ENCODE results near the gene EVC2.

EVC2 gene

DNA sequence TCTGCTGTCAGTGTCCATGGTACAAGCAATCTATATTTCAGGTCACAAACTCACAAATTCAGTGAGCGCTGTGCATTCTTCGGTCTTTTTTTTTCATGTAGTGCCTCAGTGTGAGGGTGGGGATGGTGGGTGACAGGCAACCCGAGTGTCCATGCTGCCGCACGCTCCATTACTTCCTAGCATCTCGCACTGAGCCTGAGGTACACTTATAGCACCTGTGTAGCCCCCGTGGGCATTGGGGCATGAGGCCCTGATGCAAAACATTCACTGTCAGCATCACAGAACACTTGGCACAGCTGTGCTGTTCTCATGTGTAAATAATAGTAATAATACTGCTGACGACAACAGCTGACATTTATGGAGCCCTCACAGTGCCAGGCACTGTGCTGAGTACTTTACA lies 31.6 kb downstream of the EVC2 start:
- no peak for DNase-seq (ENCODE audit: low read depth in 1 of 2, low spot score in 1 of 2)
- in situ Hi-C loops (cut with HindIII; ENCODE audit: low pct_unique_long_range_greater_than_20kb, low sequenced_read_pairs) = no loop called here
- no peak for TF ChIP-seq JUND (IDR thresholded peaks at IDR 0.05; ENCODE audit: low read depth)

DNA sequence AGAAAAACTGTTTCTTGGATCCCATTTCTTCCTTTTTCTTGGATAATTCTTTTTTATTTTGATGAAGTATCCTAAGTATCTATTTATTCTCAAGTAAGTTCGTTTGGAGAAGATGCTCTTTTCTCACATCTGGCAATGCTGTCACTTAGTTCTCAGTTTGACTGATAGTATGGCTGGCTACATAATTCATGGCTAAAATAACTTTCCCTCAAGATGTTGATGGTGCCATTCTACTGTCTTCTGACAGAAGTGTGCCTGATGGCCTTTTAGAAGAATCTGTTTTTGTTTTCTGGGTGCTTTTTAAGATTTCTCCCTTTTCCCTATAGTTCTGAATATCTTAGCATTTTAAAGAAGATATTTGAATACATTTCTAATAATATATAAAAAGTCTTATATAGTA lies 41.6 kb downstream of the EVC2 start:
- DNase-seq (ENCODE audit: low read depth in 1 of 2, low spot score in 1 of 2) = no peak
- in situ Hi-C loops (cut with HindIII; ENCODE audit: low pct_unique_long_range_greater_than_20kb, low sequenced_read_pairs) = no loop called here
- TF ChIP-seq JUND (IDR thresholded peaks at IDR 0.05; ENCODE audit: low read depth) = no peak

DNA sequence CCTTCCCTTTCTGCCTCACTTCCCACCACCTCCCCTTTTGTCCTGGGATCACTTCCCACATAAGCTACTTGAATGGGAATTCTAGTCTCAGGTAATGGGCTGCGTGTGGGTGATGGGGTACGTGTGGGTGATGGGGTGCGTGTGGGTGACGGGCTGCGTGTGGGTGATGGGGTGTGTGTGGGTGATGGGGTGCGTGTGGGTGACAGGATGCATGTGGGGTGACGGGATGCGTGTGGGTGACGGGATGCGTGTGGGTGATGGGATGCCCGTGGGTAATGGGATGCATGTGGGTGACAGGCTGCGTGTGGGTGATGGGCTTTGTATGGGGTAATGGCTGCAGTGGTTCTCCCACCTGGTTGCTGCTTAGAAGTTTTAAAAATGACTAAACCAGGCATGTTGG lies 43.6 kb downstream of the EVC2 start:
- in situ Hi-C loops (cut with HindIII; ENCODE audit: low pct_unique_long_range_greater_than_20kb, low sequenced_read_pairs) = no loop called here
- TF ChIP-seq JUND (IDR thresholded peaks at IDR 0.05; ENCODE audit: low read depth) = no peak
- no peak for DNase-seq (ENCODE audit: low read depth in 1 of 2, low spot score in 1 of 2)

DNA sequence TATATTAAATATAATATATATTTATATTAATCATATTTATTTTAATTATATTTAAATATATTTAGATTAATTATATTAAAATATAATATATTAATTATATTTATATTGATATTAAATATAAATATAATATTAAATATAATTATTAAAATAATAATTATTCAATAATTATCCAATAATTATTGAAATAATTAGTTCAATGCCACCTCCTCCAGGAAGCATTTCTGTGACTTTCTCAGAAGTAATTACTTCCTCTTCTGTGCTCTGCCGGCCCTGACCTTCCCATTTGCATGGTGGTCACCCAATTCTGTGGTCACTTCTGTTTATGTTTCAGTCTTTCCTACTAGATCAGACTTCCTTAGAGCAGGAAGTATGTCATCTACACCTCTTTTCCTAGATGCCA lies 45.8 kb downstream of the EVC2 start:
- in situ Hi-C loops (cut with HindIII; ENCODE audit: low pct_unique_long_range_greater_than_20kb, low sequenced_read_pairs) = no loop called here
- no peak for DNase-seq (ENCODE audit: low read depth in 1 of 2, low spot score in 1 of 2)
- no peak for TF ChIP-seq JUND (IDR thresholded peaks at IDR 0.05; ENCODE audit: low read depth)

DNA sequence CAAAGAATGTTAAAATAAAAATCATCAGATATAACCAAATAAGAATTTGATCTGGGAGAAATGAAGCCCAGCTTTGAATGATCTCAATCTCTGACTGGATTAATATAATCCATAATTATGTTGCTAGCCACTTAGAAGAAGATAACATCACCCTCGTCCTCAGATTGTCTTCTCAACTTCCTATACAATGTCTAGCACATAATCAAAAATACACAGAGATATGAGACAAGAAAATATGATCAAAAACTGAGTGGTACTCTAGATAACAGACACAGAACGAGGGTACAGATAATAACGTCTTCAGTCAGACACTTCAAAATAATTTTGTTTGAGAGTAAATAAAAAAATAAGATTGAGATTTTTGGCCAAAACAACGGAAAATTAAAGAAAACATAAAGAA lies 47.1 kb downstream of the EVC2 start:
- no peak for TF ChIP-seq JUND (IDR thresholded peaks at IDR 0.05; ENCODE audit: low read depth)
- in situ Hi-C loops (cut with HindIII; ENCODE audit: low pct_unique_long_range_greater_than_20kb, low sequenced_read_pairs) = no loop called here
- no peak for DNase-seq (ENCODE audit: low read depth in 1 of 2, low spot score in 1 of 2)

DNA sequence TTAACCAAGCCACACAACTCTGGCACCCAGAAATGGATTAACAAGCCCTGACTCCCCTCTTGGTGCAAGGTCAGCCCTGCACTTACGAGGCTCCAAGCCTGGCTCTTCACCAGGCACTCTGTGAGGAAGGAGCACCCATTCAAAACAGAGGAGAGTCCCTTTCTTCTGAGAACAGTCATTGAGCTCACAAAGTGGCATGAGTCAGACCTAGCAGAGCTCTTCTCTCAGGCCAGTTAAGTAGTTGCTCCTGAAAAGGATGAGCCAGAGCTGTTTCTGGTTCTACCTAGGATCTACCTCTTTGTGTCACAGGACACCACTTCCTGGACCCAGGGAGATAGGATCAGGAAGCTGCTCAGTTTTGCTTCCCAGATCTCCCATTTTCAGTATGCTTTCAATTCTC lies 48.2 kb downstream of the EVC2 start:
- in situ Hi-C loops (cut with HindIII; ENCODE audit: low pct_unique_long_range_greater_than_20kb, low sequenced_read_pairs) = no loop called here
- no peak for TF ChIP-seq JUND (IDR thresholded peaks at IDR 0.05; ENCODE audit: low read depth)
- DNase-seq (ENCODE audit: low read depth in 1 of 2, low spot score in 1 of 2) = no peak

DNA sequence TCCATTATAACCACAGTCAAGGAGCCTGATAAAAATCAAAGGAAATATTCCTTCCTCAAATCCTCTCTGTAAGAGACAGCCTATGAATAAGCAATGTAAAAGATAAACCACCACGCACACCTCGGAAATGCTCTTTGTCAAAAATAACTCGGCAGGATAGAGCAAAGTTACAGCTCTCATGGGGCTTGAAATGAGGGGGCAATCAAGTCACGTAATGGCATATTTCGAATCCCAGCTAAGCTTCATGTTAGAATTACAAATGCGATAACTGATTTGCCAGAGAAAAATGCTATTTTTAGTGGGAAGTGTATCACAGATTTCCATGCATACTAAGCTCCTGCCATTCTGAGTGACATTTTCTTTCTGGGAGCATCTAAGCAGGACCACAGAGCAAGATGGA lies 49.4 kb downstream of the EVC2 start:
- in situ Hi-C loops (cut with HindIII; ENCODE audit: low pct_unique_long_range_greater_than_20kb, low sequenced_read_pairs) = no loop called here
- no peak for TF ChIP-seq JUND (IDR thresholded peaks at IDR 0.05; ENCODE audit: low read depth)
- no peak for DNase-seq (ENCODE audit: low read depth in 1 of 2, low spot score in 1 of 2)

DNA sequence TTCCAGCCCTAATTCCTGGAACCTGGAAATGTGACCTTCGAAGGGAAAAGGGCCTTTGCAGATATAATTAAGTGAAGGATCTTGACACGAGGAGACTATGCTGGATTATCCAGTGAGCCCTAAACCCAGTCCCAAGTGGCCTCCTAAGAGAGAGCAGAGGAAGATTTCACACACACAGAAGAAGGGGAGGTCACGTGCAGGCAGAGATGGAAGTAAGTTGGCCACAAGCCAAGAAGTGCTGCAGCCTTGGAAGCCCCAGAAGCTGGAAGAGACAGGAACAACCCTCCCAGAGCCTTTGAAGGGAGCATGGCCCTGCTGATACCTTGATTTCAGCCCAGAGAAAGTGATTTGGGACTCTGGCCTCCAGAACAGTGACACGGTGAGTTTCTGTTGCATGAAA lies 51.9 kb downstream of the EVC2 start:
- DNase-seq (ENCODE audit: low read depth in 1 of 2, low spot score in 1 of 2) = no peak
- in situ Hi-C loops (cut with HindIII; ENCODE audit: low pct_unique_long_range_greater_than_20kb, low sequenced_read_pairs) = no loop called here
- TF ChIP-seq JUND (IDR thresholded peaks at IDR 0.05; ENCODE audit: low read depth) = no peak

DNA sequence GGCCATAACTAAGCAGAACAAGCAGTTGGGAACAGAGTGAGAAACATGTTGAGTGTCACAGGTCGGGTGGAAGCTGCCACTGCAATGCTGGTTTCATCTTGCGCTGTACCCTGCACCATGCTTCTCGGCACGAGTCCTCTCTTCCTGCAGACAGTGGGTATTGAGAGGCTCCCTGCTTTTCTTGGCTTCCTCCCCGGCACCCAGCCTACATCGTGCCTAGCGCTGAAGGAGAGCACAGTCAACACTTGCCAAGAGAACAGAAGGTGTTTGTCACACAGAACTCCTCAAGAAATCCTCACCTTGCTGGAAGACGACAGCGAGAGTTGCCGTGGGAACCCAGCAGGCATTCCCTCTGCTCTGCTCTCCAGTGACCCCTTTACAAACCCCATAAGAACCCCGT lies 53.6 kb downstream of the EVC2 start:
- no peak for DNase-seq (ENCODE audit: low read depth in 1 of 2, low spot score in 1 of 2)
- no peak for TF ChIP-seq JUND (IDR thresholded peaks at IDR 0.05; ENCODE audit: low read depth)
- in situ Hi-C loops (cut with HindIII; ENCODE audit: low pct_unique_long_range_greater_than_20kb, low sequenced_read_pairs) = no loop called here

DNA sequence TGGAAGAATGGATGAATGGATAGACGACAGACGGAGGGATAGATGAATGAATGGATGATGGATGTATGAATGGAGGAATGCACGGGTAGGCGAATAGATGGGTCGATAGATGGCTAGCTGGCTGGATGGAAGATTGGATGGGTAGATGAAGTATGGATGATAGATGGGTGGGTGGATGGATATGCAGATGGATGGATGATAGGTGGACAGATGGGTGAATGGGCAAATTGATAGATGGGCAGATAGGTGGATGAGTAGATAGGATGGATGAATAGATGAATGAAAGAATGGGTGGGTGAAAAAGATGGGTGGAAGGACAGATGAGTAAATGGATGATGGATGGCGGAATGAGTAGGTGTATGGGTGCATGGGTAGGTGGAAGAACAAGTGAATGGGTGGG lies 57.3 kb downstream of the EVC2 start:
- DNase-seq (ENCODE audit: low read depth in 1 of 2, low spot score in 1 of 2) = no peak
- in situ Hi-C loops (cut with HindIII; ENCODE audit: low pct_unique_long_range_greater_than_20kb, low sequenced_read_pairs) = no loop called here
- no peak for TF ChIP-seq JUND (IDR thresholded peaks at IDR 0.05; ENCODE audit: low read depth)

DNA sequence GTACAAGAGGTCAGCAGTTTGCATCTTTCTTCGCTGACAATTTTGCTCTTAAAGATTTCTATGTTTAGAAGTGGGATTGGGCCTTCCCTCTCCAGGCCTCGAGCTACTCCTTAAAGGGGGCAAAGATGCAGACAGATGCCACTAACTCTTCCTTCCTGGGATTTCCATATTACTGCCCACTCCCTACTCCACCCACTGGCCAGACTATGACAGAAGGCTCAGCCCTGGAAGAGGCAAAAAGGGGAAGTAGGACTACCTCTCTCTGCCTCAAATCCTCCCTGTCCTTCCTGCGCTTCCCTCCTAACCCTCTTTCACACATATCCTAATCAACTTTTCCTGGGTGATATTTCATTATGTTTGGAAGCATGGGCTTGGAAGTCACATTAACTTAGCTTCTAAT lies 58.3 kb downstream of the EVC2 start:
- no peak for TF ChIP-seq JUND (IDR thresholded peaks at IDR 0.05; ENCODE audit: low read depth)
- DNase-seq (ENCODE audit: low read depth in 1 of 2, low spot score in 1 of 2) = no peak
- in situ Hi-C loops (cut with HindIII; ENCODE audit: low pct_unique_long_range_greater_than_20kb, low sequenced_read_pairs) = no loop called here

DNA sequence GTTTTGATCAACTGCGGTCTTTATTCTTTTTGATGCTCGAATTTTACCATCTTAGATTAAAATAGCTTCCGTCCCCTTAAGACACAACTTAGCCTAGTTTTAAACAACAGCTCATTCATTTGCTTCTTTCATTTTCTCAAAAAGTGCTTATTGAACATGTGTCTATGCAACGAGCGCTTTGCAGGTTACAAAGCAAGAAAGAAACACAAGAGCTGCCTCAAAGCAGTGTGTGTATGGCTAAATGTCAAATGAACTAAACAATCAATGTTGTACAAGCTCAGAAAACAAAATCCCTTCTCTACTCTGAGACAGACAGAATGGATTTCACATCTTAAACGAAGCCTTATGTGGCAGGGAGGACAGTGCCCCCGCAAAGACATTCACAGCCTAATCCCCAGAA lies 61.0 kb downstream of the EVC2 start:
- no peak for TF ChIP-seq JUND (IDR thresholded peaks at IDR 0.05; ENCODE audit: low read depth)
- DNase-seq (ENCODE audit: low read depth in 1 of 2, low spot score in 1 of 2) = no peak
- in situ Hi-C loops (cut with HindIII; ENCODE audit: low pct_unique_long_range_greater_than_20kb, low sequenced_read_pairs) = no loop called here

DNA sequence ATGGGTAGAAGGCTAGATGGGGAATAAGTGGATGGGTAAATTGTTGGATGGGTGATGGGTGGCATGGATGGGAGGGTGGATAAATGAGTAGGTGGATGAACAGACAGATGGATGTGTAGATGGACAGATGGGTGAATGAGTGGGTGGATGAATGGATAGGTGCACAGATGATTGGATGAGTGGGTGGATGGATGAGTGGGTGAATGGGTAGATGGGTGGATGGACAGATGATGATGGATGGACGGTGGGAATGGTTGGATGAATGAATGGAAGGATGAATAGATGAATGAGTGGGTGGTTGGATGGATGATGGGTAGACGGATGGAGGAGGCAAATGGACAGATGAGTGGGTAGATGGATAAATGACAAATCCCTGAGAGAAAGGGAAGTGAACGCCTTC lies 68.3 kb downstream of the EVC2 start:
- DNase-seq (ENCODE audit: low read depth in 1 of 2, low spot score in 1 of 2) = no peak
- TF ChIP-seq JUND (IDR thresholded peaks at IDR 0.05; ENCODE audit: low read depth) = no peak
- in situ Hi-C loops (cut with HindIII; ENCODE audit: low pct_unique_long_range_greater_than_20kb, low sequenced_read_pairs) = no loop called here

DNA sequence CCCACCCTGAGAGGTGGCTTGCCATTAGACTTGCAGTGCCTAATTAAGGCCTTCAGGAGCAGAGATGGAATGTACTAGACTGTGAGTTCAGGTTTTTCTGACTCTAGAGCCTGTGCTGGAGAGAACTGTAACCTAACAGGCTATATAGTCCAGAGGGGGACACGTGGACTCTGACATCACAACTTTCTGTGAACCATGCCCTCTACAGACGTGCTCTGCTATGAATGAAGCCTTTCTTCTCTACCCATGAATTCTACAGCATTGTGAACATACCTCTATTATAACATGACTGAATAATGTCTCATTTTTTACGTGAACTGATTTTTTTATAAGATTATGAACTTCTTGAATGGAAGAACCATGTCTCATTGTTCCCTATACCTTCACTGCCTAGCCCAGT lies 68.8 kb downstream of the EVC2 start:
- in situ Hi-C loops (cut with HindIII; ENCODE audit: low pct_unique_long_range_greater_than_20kb, low sequenced_read_pairs) = no loop called here
- no peak for DNase-seq (ENCODE audit: low read depth in 1 of 2, low spot score in 1 of 2)
- no peak for TF ChIP-seq JUND (IDR thresholded peaks at IDR 0.05; ENCODE audit: low read depth)

DNA sequence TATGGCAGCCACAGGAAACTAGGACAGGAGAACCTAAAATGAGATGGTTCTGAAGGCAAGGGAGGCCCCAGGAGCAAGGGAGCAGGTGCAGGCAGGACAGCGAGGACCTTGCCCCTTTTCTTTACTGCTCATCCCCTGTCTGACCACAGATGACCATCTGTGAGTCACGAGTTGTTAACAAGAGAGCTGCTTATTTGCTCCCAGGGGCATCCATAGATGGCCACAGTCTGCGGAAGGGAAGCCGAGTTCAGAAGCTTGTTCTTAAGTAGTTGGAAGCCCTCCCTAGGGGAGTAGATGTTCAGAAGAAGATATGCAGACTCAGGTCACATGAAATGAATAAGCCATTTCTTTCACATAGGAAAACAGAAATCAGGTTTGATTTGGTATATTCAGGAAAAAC lies 69.4 kb downstream of the EVC2 start:
- no peak for DNase-seq (ENCODE audit: low read depth in 1 of 2, low spot score in 1 of 2)
- no peak for TF ChIP-seq JUND (IDR thresholded peaks at IDR 0.05; ENCODE audit: low read depth)
- in situ Hi-C loops (cut with HindIII; ENCODE audit: low pct_unique_long_range_greater_than_20kb, low sequenced_read_pairs) = no loop called here

Data from T47D (cell line).